ENCODE data around the gene ZNF485. TPM values are rescaled to one million over a fixed set of nuclear protein-coding genes. Genes with fewer than 3 reads are reported as not detected.
"Not testable (repeated sequence)": the region's sequence is repeated elsewhere in the genome, so short reads cannot be mapped to it uniquely, and the experiment has no call there.

Gene ZNF485
- total RNA-seq, 1 experiment from 2014 or later, result 3.7 TPM

GRCh38 chr10:43591303-43591904, 14.8 kb upstream of the ZNF485 start:
- no peak for DNase-seq
- Histone ChIP-seq H3K36me3 (replicated peaks; ENCODE audit: control insufficient read depth, insufficient read depth, low read length) (no peaks in the 10 kb centered on the region), H3K4me3 (ENCODE audit: insufficient read depth, low read depth, low read length) (no peak overlapping the region), H3K27me3 (ENCODE audit: control insufficient read depth, insufficient read depth, low read length) (no peaks in the 10 kb centered on the region)

- Histone ChIP-seq H3K36me3 (replicated peaks; ENCODE audit: control insufficient read depth, insufficient read depth, low read length) (no peaks in the 10 kb centered on the region), H3K27me3 (ENCODE audit: control insufficient read depth, insufficient read depth, low read length) (no peaks in the 10 kb centered on the region)
- no peak for DNase-seq
Measured at GRCh38 chr10:43594944-43595589, 11.2 kb upstream of the ZNF485 start.

GRCh38 chr10:43595739-43596298, 10.4 kb upstream of the ZNF485 start:
- H3K4me3 ChIP-seq (ENCODE audit: insufficient read depth, low read depth, low read length), result no peak overlapping the region
- no peaks in the 10 kb centered on the region for H3K36me3 ChIP-seq (replicated peaks; ENCODE audit: control insufficient read depth, insufficient read depth, low read length)
- no peak for DNase-seq
- H3K27me3 ChIP-seq (ENCODE audit: control insufficient read depth, insufficient read depth, low read length), result no peaks in the 10 kb centered on the region

More at GRCh38 chr10:43594944-43595589, 11.2 kb upstream of the ZNF485 start:
- H3K4me3 ChIP-seq (ENCODE audit: insufficient read depth, low read depth, low read length), result no peak overlapping the region

GRCh38 chr10:43596546-43596945, 9.7 kb upstream of the ZNF485 start:
- no peak overlapping the region for H3K4me3 ChIP-seq (ENCODE audit: insufficient read depth, low read depth, low read length)
- no peak for DNase-seq
- no peaks in the 10 kb centered on the region for H3K27me3 ChIP-seq (ENCODE audit: control insufficient read depth, insufficient read depth, low read length)
- no peaks in the 10 kb centered on the region for H3K36me3 ChIP-seq (replicated peaks; ENCODE audit: control insufficient read depth, insufficient read depth, low read length)

- no peak for DNase-seq
- H3K4me3 ChIP-seq (ENCODE audit: insufficient read depth, low read depth, low read length), result no peak overlapping the region
- H3K27me3 ChIP-seq (ENCODE audit: control insufficient read depth, insufficient read depth, low read length), result no peaks in the 10 kb centered on the region
- H3K36me3 ChIP-seq (replicated peaks; ENCODE audit: control insufficient read depth, insufficient read depth, low read length), result no peaks in the 10 kb centered on the region
Measured at GRCh38 chr10:43598446-43598845, 7.8 kb upstream of the ZNF485 start.

GRCh38 chr10:43599333-43599732, 6.9 kb upstream of the ZNF485 start:
- DNase-seq, result no peak
- Histone ChIP-seq H3K4me3 (ENCODE audit: insufficient read depth, low read depth, low read length) (no peak overlapping the region), H3K27me3 (ENCODE audit: control insufficient read depth, insufficient read depth, low read length) (no peaks in the 10 kb centered on the region), H3K36me3 (replicated peaks; ENCODE audit: control insufficient read depth, insufficient read depth, low read length) (no peaks in the 10 kb centered on the region)

GRCh38 chr10:43601576-43601975, 4.7 kb upstream of the ZNF485 start:
- DNase-seq; H3K27me3 ChIP-seq (ENCODE audit: control insufficient read depth, insufficient read depth, low read length); H3K36me3 ChIP-seq (replicated peaks; ENCODE audit: control insufficient read depth, insufficient read depth, low read length); H3K4me3 ChIP-seq (ENCODE audit: insufficient read depth, low read depth, low read length): not testable (repeated sequence)

- DNase-seq, result no peak
- Histone ChIP-seq H3K36me3 (replicated peaks; ENCODE audit: control insufficient read depth, insufficient read depth, low read length) (peaks cover 2% of the 10 kb centered on the region; the same call in 1 of the 2 replicates), H3K27me3 (ENCODE audit: control insufficient read depth, insufficient read depth, low read length) (peaks cover 2% of the 10 kb centered on the region), H3K4me3 (ENCODE audit: insufficient read depth, low read depth, low read length) (no peak overlapping the region)
Measured at GRCh38 chr10:43605850-43606322, 352 bp upstream of the ZNF485 start.

GRCh38 chr10:43607199-43607573, 948 bp downstream of the ZNF485 start:
- no peak for DNase-seq
- peaks cover 2% of the 10 kb centered on the region for H3K27me3 ChIP-seq (ENCODE audit: control insufficient read depth, insufficient read depth, low read length)
- peaks cover 2% of the 10 kb centered on the region; the same call in 1 of the 2 replicates for H3K36me3 ChIP-seq (replicated peaks; ENCODE audit: control insufficient read depth, insufficient read depth, low read length)
- no peak overlapping the region; the same call in 1 of the 2 replicates for H3K4me3 ChIP-seq (ENCODE audit: insufficient read depth, low read depth, low read length)

GRCh38 chr10:43610636-43611035, 4.4 kb downstream of the ZNF485 start:
- DNase-seq, result no peak
- Histone ChIP-seq H3K4me3 (ENCODE audit: insufficient read depth, low read depth, low read length) (no peak overlapping the region), H3K27me3 (ENCODE audit: control insufficient read depth, insufficient read depth, low read length) (peaks cover 2% of the 10 kb centered on the region), H3K36me3 (replicated peaks; ENCODE audit: control insufficient read depth, insufficient read depth, low read length) (peaks cover 2% of the 10 kb centered on the region; the same call in 1 of the 2 replicates)

- no peaks in the 10 kb centered on the region for H3K27me3 ChIP-seq (ENCODE audit: control insufficient read depth, insufficient read depth, low read length)
- no peak for DNase-seq
- no peak overlapping the region for H3K4me3 ChIP-seq (ENCODE audit: insufficient read depth, low read depth, low read length)
- H3K36me3 ChIP-seq (replicated peaks; ENCODE audit: control insufficient read depth, insufficient read depth, low read length), result no peaks in the 10 kb centered on the region; the same call in none of the 2 replicates
Measured at GRCh38 chr10:43616697-43617370, 10.6 kb downstream of the ZNF485 start.

- no peak for DNase-seq
- H3K36me3 ChIP-seq (replicated peaks; ENCODE audit: control insufficient read depth, insufficient read depth, low read length), result no peaks in the 10 kb centered on the region; the same call in 1 of the 2 replicates
- H3K4me3 ChIP-seq (ENCODE audit: insufficient read depth, low read depth, low read length), result no peak overlapping the region
- no peaks in the 10 kb centered on the region for H3K27me3 ChIP-seq (ENCODE audit: control insufficient read depth, insufficient read depth, low read length)
Measured at GRCh38 chr10:43619368-43619767, 13.1 kb downstream of the ZNF485 start.

GRCh38 chr10:43622038-43622437, 15.8 kb downstream of the ZNF485 start:
- no peak for DNase-seq

GRCh38 chr10:43623351-43623750, 17.1 kb downstream of the ZNF485 start:
- no peaks in the 10 kb centered on the region for H3K27me3 ChIP-seq (ENCODE audit: control insufficient read depth, insufficient read depth, low read length)
- no peaks in the 10 kb centered on the region for H3K36me3 ChIP-seq (replicated peaks; ENCODE audit: control insufficient read depth, insufficient read depth, low read length)
- no peak for DNase-seq
- H3K4me3 ChIP-seq (ENCODE audit: insufficient read depth, low read depth, low read length), result no peak overlapping the region

More at GRCh38 chr10:43622038-43622437, 15.8 kb downstream of the ZNF485 start:
- Histone ChIP-seq H3K36me3 (replicated peaks; ENCODE audit: control insufficient read depth, insufficient read depth, low read length) (no peaks in the 10 kb centered on the region), H3K27me3 (ENCODE audit: control insufficient read depth, insufficient read depth, low read length) (no peaks in the 10 kb centered on the region), H3K4me3 (ENCODE audit: insufficient read depth, low read depth, low read length) (no peak overlapping the region)
